Cardiac muscle cell (in vitro differentiated cells and primary cell): Measurements from ENCODE around the gene ARF4. TPM values are rescaled to one million over a fixed set of nuclear protein-coding genes. Genes with fewer than 3 reads are reported as not detected.

Experiments used
- DNase-seq, 2 donors: peaks; one replicate each; pipeline versions ENCODE4 v3.0.0 to v3.0.0-alpha.2; 2010 to 2017; ENCODE audit warnings: low read depth in 1 of 2, low spot score in 1 of 2
- H3K27ac ChIP-seq: fragments of 200-600 bp; sonication (generic); 2 replicates; pipeline ENCODE4 v1.5.1; 2016
- H3K27me3 ChIP-seq: fragments of 200-600 bp; sonication (generic); 2 replicates; pipeline ENCODE4 v1.6.0; 2016; ENCODE audit warnings: control low read depth
- H3K36me3 ChIP-seq: fragments of 200-600 bp; sonication (generic); 2 replicates; pipeline ENCODE4 v1.5.1; 2016; ENCODE audit warnings: control low read depth
- H3K4me1 ChIP-seq: fragments of 200-600 bp; sonication (generic); 2 replicates; pipeline ENCODE4 v1.8.1; 2017; ENCODE audit warnings: low read depth, mild to moderate bottlenecking, mixed run types
- H3K4me3 ChIP-seq: fragments of 200-600 bp; sonication (generic); 2 replicates; pipeline ENCODE4 v1.5.1; 2016; ENCODE audit warnings: mild to moderate bottlenecking
- H3K9me3 ChIP-seq: fragments of 200-600 bp; sonication (generic); 2 replicates; pipeline ENCODE4 v1.5.1; 2017; ENCODE audit warnings: low read depth, mild to moderate bottlenecking, control low read depth
- CTCF ChIP-seq: IDR thresholded peaks from 2 replicates; pipeline ENCODE4 v1.5.1; 2012; ENCODE audit warnings: low read depth, mild to moderate bottlenecking, low read length
- polyA plus RNA-seq: library from polyadenylated mRNA; unstranded; fragments of >200 nt; fragmentation: Nextera tagmentation; extraction: Ambion mirVana; gene quantifications from 2 replicates; pipeline ENCODE4 v1.2.1, GENCODE V29; 2016
- total RNA-seq: library from RNA; depleted of rRNA; stranded (reverse); fragments of >200 nt; gene quantifications from 2 replicates; pipeline ENCODE4 v1.2.3, GENCODE V29; 2016

ARF4 gene
- total and polyA plus RNA-seq, 2 experiments from 2014 or later, result 70.7 to 248 TPM

- Histone ChIP-seq H3K9me3 (no peaks in the 10 kb centered on the region), H3K27ac (no peak overlapping the region), H3K4me3 (no peak overlapping the region), H3K27me3 (no peaks in the 10 kb centered on the region), H3K36me3 (no peaks in the 10 kb centered on the region), H3K4me1 (no peaks in the 10 kb centered on the region)
- DNase-seq, result no peak
- TF ChIP-seq CTCF, result no peak
Measured at GRCh38 chr3:57604971-57605370, 7.8 kb upstream of the ARF4 start.

- H3K36me3 ChIP-seq, result no peaks in the 10 kb centered on the region
- no peak overlapping the region for H3K4me3 ChIP-seq
- no peaks in the 10 kb centered on the region for H3K27me3 ChIP-seq
- H3K27ac ChIP-seq, result no peak overlapping the region
- H3K4me1 ChIP-seq, result peaks cover 20% of the 10 kb centered on the region
- DNase-seq, result no peak
- no peaks in the 10 kb centered on the region for H3K9me3 ChIP-seq
- TF ChIP-seq CTCF, result no peak
Measured at GRCh38 chr3:57600195-57600594, 3.1 kb upstream of the ARF4 start.

GRCh38 chr3:57598765-57599360 lies 1.7 kb upstream of the ARF4 start:
- Histone ChIP-seq H3K27me3 (no peaks in the 10 kb centered on the region), H3K36me3 (no peaks in the 10 kb centered on the region), H3K9me3 (no peaks in the 10 kb centered on the region), H3K4me3 (no peak overlapping the region), H3K4me1 (peaks cover 32% of the 10 kb centered on the region), H3K27ac (peak overlapping the region; percentile 90)
- DNase-seq, result no peak
- no peak for TF ChIP-seq CTCF

- peak overlapping the region; percentile 99 for H3K27ac ChIP-seq
- no peak for TF ChIP-seq CTCF
- no peaks in the 10 kb centered on the region for H3K36me3 ChIP-seq
- H3K4me3 ChIP-seq, result peak overlapping the region; percentile 76
- H3K4me1 ChIP-seq, result peaks cover 37% of the 10 kb centered on the region
- H3K27me3 ChIP-seq, result no peaks in the 10 kb centered on the region
- no peaks in the 10 kb centered on the region for H3K9me3 ChIP-seq
- peak; percentile 92 to 97 for DNase-seq
Measured at GRCh38 chr3:57596495-57597126, 533 bp downstream of the ARF4 start.

- H3K4me1 ChIP-seq, result peaks cover 37% of the 10 kb centered on the region
- no peaks in the 10 kb centered on the region for H3K36me3 ChIP-seq
- no peak for TF ChIP-seq CTCF
- peak overlapping the region; percentile 76 for H3K4me3 ChIP-seq
- no peak overlapping the region for H3K27ac ChIP-seq
- DNase-seq, result no peak
- H3K27me3 ChIP-seq, result no peaks in the 10 kb centered on the region
- H3K9me3 ChIP-seq, result no peaks in the 10 kb centered on the region
Measured at GRCh38 chr3:57594576-57594975, 2.6 kb downstream of the ARF4 start.
